PFSK-1 (cell line): ENCODE data around the gene UNC119.

ENCODE experiments used
- POLR2AphosphoS5 ChIP-seq: IDR thresholded peaks from 2 replicates; pipeline ENCODE4 v1.6.1; 2012; ENCODE audit warnings: low read depth, mild to moderate bottlenecking, control low read depth, low read length, moderate library complexity
- REST ChIP-seq, 2 experiments: IDR thresholded peaks; 2 replicates each; pipeline versions ENCODE4 v1.6.1 to v1.8.0; 2011 to 2012; ENCODE audit warnings: low read depth in 2 of 2, low read length in 2 of 2, control low read depth in 1 of 2, inconsistent platforms in 1 of 2, mild to moderate bottlenecking in 1 of 2, moderate library complexity in 1 of 2; ENCODE audit not compliant: insufficient read depth in 1 of 2
- SIN3A ChIP-seq: IDR thresholded peaks from 2 replicates; pipeline ENCODE4 v1.6.1; 2012; ENCODE audit warnings: mild to moderate bottlenecking, low read length, moderate library complexity, borderline replicate concordance; ENCODE audit not compliant: insufficient read depth
- TAF1 ChIP-seq: IDR thresholded peaks from 2 replicates; pipeline ENCODE4 v1.6.1; 2012; ENCODE audit warnings: low read length, control low read depth, borderline replicate concordance; ENCODE audit not compliant: insufficient read depth

GRCh38 chr17:28563475-28563874 is 11.1 kb upstream of the UNC119 start:
- TF ChIP-seq REST (IDR thresholded peaks at IDR 0.05; ENCODE audit: insufficient read depth in 1 of 2, low read depth in 2 of 2, low read length in 2 of 2) (no peak), SIN3A (no peak), TAF1 (no peak), POLR2AphosphoS5 (no peak)
